ENCODE results near the gene EHD1. TPM values are rescaled to one million over a fixed set of nuclear protein-coding genes. Genes with fewer than 3 reads are reported as not detected.

Gene EHD1
- total RNA-seq, 3 donors from 2014 or later = 26.9 to 45.4 (median 31.2) TPM

- peak overlapping the region; percentile 96 to 99 for H3K27ac ChIP-seq
- TF ChIP-seq POLR2AphosphoS5 (IDR thresholded peaks at IDR 0.05) (peak in 2 of 3 donors; percentile 16 to 20), CTCF (IDR thresholded peaks at IDR 0.05) (no peak)
- peaks cover 19% of the 10 kb centered on the region in 2 donors for H3K4me1 ChIP-seq
- no peaks in the 10 kb centered on the region for H3K9me3 ChIP-seq
- H3K36me3 ChIP-seq = no peaks in the 10 kb centered on the region
- intact Hi-C loops (cut with DNase I; ENCODE audit: low total_unique reads) = loop anchor here (1.0 kb wide), 1 partner anchor 33 kb away; the partner anchor contains the start of gene CDC42BPG
- H3K27me3 ChIP-seq = no peaks in the 10 kb centered on the region
- H3K4me3 ChIP-seq = peak overlapping the region; percentile 61 to 93 (median 79)
- peak; percentile 69 to 75 for DNase-seq (ENCODE audit: low spot score in 2 of 2)
Observed at GRCh38 chr11:64876835-64877341, 1.5 kb downstream of the EHD1 start.

DNA sequence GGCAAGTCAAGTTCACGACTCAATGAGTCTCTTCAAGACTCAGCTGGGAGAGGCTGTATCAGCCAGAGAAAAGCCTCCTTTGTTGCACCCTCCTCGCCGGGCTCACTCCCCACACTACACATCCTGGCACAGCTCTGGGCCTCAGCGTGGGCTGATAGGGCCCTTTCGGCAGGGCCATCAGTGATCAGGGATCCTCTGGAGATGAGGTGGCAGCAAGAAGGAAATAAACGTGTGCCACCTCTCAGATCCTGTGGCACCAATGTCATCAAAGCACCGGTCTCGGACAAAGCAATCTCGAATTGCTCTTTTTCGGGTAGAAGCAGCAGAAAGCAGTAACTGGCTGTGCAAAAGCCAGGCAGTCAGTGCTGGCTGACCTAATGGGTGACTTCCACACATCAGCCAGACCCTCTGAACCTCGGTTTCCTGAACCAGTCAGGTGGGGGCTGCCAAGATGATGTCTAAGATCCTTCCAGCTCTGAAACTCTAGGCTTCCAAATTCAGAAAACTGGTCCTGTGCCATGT, 2.1 kb downstream of the EHD1 start:
- intact Hi-C loops (cut with DNase I; ENCODE audit: low total_unique reads) = no loop called here
- H3K27me3 ChIP-seq = no peaks in the 10 kb centered on the region

DNA sequence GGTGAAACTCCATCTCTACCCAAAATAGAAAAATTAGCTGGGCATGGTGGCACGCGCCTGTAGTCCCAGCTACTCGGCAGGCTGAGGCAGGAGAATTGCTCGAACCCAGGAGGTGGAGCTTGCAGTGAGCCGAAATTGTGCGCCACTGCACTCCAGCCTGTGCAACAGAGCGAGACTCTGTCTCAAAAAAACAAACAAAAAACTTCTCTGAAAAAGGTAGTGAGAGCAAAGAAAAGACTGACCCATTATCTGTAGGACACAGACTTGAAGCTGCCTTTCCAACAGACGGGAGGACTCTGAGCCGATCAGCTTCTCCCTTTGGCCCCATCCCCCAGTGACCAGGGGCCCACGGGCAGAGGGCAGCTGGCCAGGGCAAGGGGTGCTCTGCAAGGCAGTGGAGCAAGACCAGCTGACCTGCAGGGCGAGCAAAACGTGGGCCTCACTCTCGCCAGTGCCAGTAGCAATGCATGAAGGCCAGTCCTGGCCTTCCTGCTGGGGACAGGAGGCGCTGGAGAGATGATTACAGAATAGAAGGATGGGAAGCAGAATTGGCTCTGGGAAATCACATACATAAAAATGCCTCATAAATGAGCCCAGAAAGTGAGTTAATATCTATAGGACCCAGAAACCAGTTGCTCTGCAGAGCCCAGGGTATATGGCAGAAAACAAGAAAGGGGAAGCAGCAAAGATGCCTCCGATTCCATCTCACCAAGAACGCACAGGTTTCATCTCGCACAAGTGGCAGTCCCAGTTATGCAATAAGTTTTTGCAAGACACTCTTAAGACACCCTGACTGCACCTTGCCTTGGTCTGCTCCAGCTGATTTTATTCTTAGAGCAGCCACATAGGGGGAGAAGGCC, 2.8 kb downstream of the EHD1 start:
- H3K36me3 ChIP-seq = no peaks in the 10 kb centered on the region
- H3K9me3 ChIP-seq = no peaks in the 10 kb centered on the region
- no peaks in the 10 kb centered on the region for H3K27me3 ChIP-seq
- TF ChIP-seq POLR2A (IDR thresholded peaks at IDR 0.05) (no peak), POLR2AphosphoS5 (IDR thresholded peaks at IDR 0.05) (no peak), CTCF (IDR thresholded peaks at IDR 0.05) (no peak)
- no peak for DNase-seq (ENCODE audit: low spot score in 2 of 2)
- peak overlapping the region; percentile 61 to 93 (median 79) for H3K4me3 ChIP-seq
- intact Hi-C loops (cut with DNase I; ENCODE audit: low total_unique reads) = no loop called here
- H3K4me1 ChIP-seq = peaks cover 19% of the 10 kb centered on the region in 2 donors
- H3K27ac ChIP-seq = peak overlapping the region; percentile 96 to 99

More for the DNA sequence above, 2.1 kb downstream of the EHD1 start:
- TF ChIP-seq POLR2A (IDR thresholded peaks at IDR 0.05) = no peak
- TF ChIP-seq POLR2AphosphoS5 (IDR thresholded peaks at IDR 0.05) = no peak
- no peak for TF ChIP-seq CTCF (IDR thresholded peaks at IDR 0.05)
- Histone ChIP-seq H3K9me3 (no peaks in the 10 kb centered on the region), H3K4me1 (peaks cover 19% of the 10 kb centered on the region in 2 donors), H3K27ac (peak overlapping the region; percentile 96 to 99), H3K36me3 (no peaks in the 10 kb centered on the region), H3K4me3 (peak overlapping the region; percentile 61 to 93 (median 79))
- DNase-seq (ENCODE audit: low spot score in 2 of 2) = no peak

GRCh38 chr11:64874308-64875240, 3.8 kb downstream of the EHD1 start:
- peak overlapping the region in 1 of 3 donors; percentile 93 for H3K4me3 ChIP-seq

More at GRCh38 chr11:64874308-64875240, 3.8 kb downstream of the EHD1 start:
- Histone ChIP-seq H3K9me3 (no peaks in the 10 kb centered on the region), H3K27ac (peak overlapping the region; percentile 16 to 31), H3K27me3 (no peaks in the 10 kb centered on the region), H3K36me3 (no peaks in the 10 kb centered on the region), H3K4me1 (peaks cover 19 to 24% of the 10 kb centered on the region in 2 donors)
- no peak for DNase-seq (ENCODE audit: low spot score in 2 of 2)
- TF ChIP-seq CTCF (IDR thresholded peaks at IDR 0.05) = no peak
- TF ChIP-seq POLR2A (IDR thresholded peaks at IDR 0.05) = no peak
- no peak for TF ChIP-seq POLR2AphosphoS5 (IDR thresholded peaks at IDR 0.05)
- intact Hi-C loops (cut with DNase I; ENCODE audit: low total_unique reads) = no loop called here

Data from breast epithelium (tissue), 4 donors.